Left renal cortex interstitium (tissue), 4 donors: ENCODE results near the gene OR2T11. TPM values are rescaled to one million over a fixed set of nuclear protein-coding genes. Genes with fewer than 3 reads are reported as not detected.

Source experiments
- polyA plus RNA-seq, 4 donors: library from polyadenylated mRNA; unstranded; fragments of 120-200 nt; gene quantifications; one replicate each; pipeline ENCODE4 v1.2.1, GENCODE V29; 2013; ENCODE audit not compliant: insufficient read length in 4 of 4

The OR2T11 gene
- polyA plus RNA-seq, 4 donors, result 0.03 TPM; not detected in 3

Other genes with a start within 250 kb of the OR2T11 start
- gene OR2T1, start 232.0 kb downstream of the OR2T11 start, polyA plus RNA-seq, result not detected
- not detected for gene OR2T2, start 189.5 kb downstream of the OR2T11 start, polyA plus RNA-seq
- not detected for gene OR2T3, start 161.7 kb downstream of the OR2T11 start, polyA plus RNA-seq
- not detected for gene OR2T5, start 146.5 kb downstream of the OR2T11 start, polyA plus RNA-seq
- gene OR2G6, start 127.0 kb downstream of the OR2T11 start, polyA plus RNA-seq, result under 1 TPM in 2 of 4 donors, not detected in 2; 0.04 to 0.08 TPM
- under 1 TPM in 1 of 4 donors, not detected in 3; 0.06 TPM for gene OR2T29, start 72.3 kb downstream of the OR2T11 start, polyA plus RNA-seq
- gene OR2T34, start 60.3 kb downstream of the OR2T11 start, polyA plus RNA-seq, result not detected
- gene OR2T10, start 37.4 kb downstream of the OR2T11 start, polyA plus RNA-seq, result under 1 TPM; 0.08 to 0.28 (median 0.11) TPM
- not detected for gene OR2T35, start 10.2 kb upstream of the OR2T11 start, polyA plus RNA-seq
- not detected for gene OR2T27, start 20.4 kb upstream of the OR2T11 start, polyA plus RNA-seq
- gene OR14I1, start 67.7 kb upstream of the OR2T11 start, polyA plus RNA-seq, result under 1 TPM in 1 of 4 donors, not detected in 3; 0.19 TPM
- under 1 TPM in 1 of 4 donors, not detected in 3; 0.09 TPM for gene LYPD8, start 120.7 kb upstream of the OR2T11 start, polyA plus RNA-seq
- gene SH3BP5L, start 190.8 kb upstream of the OR2T11 start, polyA plus RNA-seq, result 10 to 100 TPM; 22.8 to 34.8 (median 30.0) TPM
- 10 to 100 TPM; 20.1 to 30.0 (median 25.6) TPM for gene ZNF672, start 203.1 kb upstream of the OR2T11 start, polyA plus RNA-seq
- 10 to 100 TPM; 26.6 to 65.8 (median 50.1) TPM for gene ZNF692, start 224.0 kb upstream of the OR2T11 start, polyA plus RNA-seq